ENCODE data around the gene GATM.
A peak's percentile ranks its signal among the peaks of the same experiment; 100 is the strongest.
"Not testable (repeated sequence)": the region's sequence is repeated elsewhere in the genome, so short reads cannot be mapped to it uniquely, and the experiment has no call there.

GATM gene

DNA sequence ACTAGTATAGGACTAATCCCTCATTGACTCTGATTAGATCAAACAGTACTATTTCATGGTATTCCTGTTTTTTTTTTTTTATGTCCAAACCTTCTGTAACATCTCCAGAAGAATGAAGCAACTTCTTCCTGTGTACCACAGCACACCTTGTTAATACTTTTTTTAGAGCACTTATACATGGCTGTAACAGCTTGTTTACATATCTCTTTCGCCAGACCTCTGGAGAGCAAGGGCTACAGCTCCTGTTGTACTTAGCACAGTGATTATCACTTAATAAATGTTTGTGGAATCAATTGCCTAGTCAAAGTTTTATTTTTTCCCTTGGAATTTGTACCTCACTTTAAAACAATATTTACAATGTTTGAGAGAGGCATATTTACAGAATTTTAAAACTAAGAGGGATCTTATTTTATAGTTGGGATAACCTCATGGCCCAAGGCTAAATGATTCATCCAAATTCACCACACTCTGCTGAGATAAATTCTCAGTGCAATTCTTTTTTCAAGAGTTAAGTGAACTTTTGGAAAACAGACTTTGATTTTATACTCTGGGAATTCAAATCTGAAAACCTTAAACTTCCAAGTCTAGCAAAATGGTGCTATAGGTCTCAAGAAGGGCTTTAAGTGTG, 9.2 kb upstream of the GATM start:
- no peak for DNase-seq

DNA sequence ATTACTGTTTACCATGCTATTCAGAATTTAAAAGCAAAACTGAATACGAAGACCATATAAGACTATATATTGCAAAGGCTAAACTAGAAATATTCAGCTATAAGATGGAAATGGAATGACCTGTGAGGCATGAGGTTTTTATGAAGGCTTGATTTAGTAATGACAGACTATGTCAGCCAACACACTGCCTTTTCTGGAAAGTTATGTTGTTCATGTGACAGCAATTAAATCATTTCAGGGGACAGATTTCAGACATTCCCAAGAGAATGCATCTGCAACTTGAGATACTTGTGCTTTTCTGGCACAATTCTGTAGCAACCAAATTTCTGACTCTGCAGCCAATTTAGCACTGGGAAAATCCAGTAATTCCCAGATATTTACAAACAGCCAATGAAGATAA, 8.6 kb upstream of the GATM start:
- no peak for DNase-seq

DNA sequence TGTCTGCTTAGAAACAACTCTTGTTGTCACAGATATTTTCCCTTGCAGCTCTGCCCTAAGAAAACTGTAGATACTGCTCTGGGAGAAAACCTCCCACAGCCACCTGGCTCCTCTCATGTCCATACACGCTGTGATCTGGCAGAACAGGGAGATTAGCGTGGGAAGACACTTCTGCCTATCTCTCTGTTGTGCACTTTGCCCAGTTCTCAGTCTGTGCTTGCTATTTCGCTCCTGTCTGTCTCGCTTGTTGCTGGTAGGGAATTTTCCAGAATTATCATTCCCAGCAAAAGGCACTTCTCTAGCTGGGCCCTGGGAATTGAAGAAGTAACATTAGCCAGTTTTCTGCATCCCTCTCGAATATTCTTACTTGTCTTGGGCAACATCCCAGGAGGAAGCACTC, 8.1 kb upstream of the GATM start:
- DNase-seq = peak; percentile 28 to 62

- no peak for DNase-seq
Observed at GRCh38 chr15:45385590-45385989, 7.2 kb upstream of the GATM start.

- DNase-seq = no peak
Observed at GRCh38 chr15:45384700-45385099, 6.4 kb upstream of the GATM start.

DNA sequence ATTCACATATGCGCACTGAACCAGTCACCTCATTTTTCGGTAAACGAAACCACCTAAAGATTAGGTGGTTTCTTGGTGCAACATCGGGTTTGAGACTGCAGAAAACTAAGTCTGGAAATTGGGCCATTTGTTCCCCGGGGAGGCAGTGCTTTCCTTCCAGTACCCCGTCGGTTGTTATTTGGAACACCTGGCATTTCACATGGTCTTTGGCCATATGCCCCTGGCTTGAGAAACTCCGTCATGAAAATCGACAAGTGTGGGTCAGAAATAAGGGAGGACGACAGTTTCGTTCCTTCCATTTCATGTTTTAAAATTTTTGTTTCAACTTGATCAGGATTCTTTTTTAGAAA, 544 bp upstream of the GATM start:
- DNase-seq = peak in 1 of 2 donors; percentile 56

GRCh38 chr15:45377609-45378148, 665 bp downstream of the GATM start:
- peak; percentile 54 to 56 for DNase-seq

DNA sequence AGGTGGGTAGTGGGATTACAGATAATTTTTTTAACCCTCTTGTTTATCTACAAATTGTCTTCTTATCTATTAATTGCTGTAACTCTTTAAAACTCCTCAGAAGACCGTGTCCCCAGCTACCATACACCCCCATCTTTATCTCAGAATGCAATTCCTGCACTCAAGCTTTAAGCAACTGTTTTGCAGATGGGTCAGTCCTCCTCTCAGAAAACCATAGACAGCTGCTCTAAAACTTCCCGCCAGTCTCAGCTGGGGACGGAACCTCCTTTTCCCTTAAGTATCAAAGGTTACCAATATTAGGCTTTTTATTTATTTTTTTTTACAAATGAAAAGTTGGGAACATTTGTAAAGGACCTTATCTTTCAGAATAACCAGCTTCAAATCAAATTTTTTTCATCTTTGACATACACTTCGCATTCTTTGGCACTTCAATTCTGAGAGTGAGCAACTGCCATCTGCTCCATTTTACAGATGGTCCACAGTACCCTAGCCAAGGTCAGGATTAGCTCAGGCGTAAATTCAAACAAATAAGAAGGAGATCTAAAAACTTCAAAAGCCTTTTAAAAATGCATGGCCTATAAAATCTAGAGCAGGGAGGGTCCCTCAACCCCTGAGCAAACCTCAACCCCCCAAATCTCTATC, 1.3 kb downstream of the GATM start:
- no peak for DNase-seq

GRCh38 chr15:45376300-45376928, 1.9 kb downstream of the GATM start:
- DNase-seq = peak; percentile 23 to 32

- no peak for DNase-seq
Observed at GRCh38 chr15:45375836-45376235, 2.5 kb downstream of the GATM start.

DNA sequence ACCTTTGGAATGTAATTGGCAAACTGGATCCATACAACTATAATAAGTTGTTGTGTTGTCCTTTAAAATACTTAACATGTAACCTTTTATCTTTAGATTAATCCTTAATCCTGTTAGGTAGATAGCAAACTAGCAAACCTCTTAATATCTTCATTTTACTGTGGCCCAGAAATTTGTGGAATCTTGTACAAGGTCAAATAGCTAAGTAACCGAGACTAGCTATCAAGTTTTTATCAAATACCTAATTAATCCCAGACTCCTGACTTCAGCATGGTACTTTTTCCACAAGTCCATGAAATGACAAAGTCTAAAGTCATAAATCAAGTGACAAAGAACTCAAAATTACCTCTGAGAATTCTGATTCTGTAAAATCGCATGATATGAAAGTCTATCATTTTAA, 4.4 kb downstream of the GATM start:
- DNase-seq = no peak

DNA sequence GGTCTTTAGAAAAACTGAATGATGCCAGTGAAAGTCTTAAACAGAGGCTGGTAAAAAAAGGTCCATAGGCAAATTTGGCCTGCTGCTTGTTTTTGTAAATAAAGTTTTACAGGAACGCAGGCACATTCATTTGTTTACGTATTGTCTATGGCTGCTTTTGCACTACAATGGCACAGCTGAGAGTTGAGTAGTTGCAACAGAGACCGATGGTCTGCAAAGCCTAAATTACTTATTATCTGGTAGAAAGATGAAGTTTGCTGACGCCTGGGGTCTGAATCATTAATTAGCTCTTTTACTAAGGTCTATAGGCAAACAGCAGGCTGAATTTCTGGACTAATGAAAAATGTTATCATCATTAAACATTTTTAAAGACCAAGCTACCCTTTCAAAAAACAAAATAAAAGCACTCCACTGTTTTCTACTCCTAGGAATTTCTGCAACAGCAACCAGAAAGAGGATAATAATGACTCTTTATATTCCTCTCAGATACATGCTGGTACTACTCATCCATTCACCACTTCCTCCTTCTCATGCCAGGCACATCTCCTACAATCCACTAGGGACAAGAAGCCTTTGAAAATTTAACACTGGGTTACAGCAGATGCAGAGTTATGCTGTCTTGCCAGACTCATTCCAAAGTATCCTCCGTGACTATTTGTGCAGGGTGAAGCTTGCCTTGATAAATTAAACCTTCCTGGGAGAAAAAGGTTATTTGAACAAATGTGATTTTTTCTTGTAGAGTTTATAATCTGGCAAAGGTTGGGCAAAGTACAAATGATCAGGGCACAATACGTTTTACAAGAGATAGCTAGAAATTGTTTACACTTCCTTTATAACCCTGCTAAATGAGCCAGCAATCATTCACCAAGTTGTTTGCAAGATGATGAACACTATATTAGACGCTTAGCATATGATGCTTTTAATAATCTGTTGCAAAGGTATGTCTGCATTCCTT, 6.0 kb downstream of the GATM start:
- DNase-seq = peak; percentile 55 to 98

- no peak for DNase-seq
Observed at GRCh38 chr15:45371546-45371945, 6.8 kb downstream of the GATM start.

GRCh38 chr15:45370042-45370441, 8.3 kb downstream of the GATM start:
- not testable (repeated sequence) for DNase-seq

DNA sequence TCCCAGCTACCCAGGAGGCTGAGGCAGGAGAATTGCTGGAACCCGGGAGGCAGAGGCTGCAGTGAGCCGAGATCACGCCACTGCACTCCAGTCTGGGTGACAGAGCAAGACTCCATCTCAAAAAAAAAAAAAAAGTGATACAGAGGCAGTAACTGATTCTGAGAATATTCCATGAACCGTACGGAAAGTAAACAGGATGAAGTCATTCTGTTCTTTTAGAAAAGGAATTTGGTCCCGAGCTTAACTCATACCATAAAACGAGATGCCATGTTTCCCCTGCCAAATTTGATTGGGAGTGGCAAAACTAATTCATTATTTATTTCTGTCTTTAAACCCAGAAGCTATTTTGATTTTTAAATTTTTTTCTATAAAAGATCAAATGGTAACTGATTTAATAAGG, 11.1 kb downstream of the GATM start:
- not testable (repeated sequence) for DNase-seq

DNA sequence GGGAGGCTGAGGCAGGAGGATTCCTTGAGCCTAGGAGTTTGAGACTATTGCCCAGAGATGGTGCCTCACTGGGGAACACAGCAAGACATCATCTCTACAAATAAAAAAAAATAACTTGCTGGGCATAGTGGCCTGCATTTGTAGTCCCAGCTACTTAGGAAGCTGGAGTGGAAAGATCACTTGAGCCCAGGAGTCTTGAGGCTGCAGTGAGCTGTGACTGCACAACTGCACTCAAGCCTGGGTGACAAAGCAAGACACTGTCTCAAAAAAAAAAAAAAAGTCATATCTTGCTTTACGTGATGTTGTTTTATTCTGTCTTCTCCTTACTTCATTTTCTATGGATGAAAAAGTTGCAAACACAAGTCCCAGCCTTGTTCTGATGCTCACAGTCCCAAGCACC, 14.1 kb downstream of the GATM start:
- no peak for DNase-seq

DNA sequence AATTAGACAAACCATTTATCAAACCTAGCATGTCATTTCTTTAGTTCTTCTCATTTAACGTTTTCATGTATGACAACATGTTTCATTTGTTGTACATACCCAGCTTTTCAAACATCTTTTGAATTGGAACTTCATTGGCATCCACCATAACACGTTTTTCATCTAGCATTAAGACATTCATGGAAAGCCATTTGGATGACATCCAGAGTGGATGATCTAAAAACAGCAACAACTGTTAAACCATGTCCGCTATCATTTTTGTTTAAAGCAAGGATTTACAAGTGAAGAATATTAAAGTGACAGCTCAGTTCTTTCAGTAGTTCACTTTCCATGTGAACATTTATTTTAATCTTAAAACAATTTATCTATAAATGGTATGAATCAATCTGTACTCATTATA, 14.5 kb downstream of the GATM start:
- no peak for DNase-seq

GRCh38 chr15:45363334-45363733, 15.0 kb downstream of the GATM start:
- no peak for DNase-seq

GRCh38 chr15:45362419-45362818, 15.9 kb downstream of the GATM start:
- no peak for DNase-seq

DNA sequence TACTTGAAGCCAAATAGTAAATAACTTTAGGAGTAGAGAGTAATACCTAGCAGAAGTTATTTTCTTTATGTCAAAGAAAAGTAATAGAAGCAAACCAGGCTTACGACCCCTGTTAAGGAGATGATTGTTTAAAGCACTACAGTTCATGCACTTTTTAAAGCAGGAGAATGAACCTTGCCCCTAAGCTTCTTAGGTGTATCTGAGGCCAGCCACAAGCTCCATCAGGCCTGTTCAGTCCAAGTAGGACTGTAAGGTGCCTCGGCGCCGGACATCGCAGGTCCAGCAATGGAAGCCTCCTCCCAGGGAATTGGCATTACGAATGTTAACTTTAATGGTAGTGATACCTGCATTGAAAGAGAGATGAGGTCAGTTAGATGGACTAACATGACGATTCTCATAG, 16.5 kb downstream of the GATM start:
- DNase-seq = no peak

GRCh38 chr15:45355860-45356259, 22.5 kb downstream of the GATM start:
- DNase-seq = no peak

DNA sequence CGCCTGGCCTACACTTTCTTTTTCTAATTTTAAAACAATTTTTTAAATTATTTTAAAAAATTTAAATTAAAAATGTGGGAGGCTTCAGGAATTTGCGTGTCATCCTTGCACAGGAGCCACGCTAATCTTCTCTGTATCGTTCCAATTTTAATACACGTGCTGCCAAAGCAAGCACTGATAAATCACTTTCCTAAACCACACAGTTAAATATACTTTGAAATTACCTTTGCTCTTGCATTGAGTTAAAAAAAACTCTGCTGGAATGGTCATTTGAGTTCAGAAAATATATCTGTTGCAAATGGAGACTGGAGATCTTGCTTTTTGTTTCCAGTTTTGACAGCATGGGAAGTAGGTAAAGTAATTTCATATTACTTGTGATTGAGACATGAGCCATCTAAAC, 23.6 kb downstream of the GATM start:
- DNase-seq = no peak

GRCh38 chr15:45351227-45351626, 27.1 kb downstream of the GATM start:
- no peak for DNase-seq

All from hippocampal formation (tissue), 2 donors.